ENCODE data around the gene CST11.
"Not testable (repeated sequence)": the region's sequence is repeated elsewhere in the genome, so short reads cannot be mapped to it uniquely, and the experiment has no call there.

The CST11 gene

GRCh38 chr20:23452776-23453175 is at the start of gene CST11:
Gene CST11, minus strand, starts transcription at chr20:23452876. Its CDS starts 65 bp downstream, at chr20:23452811.
- DNase-seq (ENCODE audit: low read depth, low spot score): no peak

GRCh38 chr20:23501926-23502325 is 49.2 kb upstream of the CST11 start:
- no peak for DNase-seq (ENCODE audit: low read depth, low spot score)

GRCh38 chr20:23497536-23497935 is 44.9 kb upstream of the CST11 start:
- DNase-seq (ENCODE audit: low read depth, low spot score): no peak

- no peak for DNase-seq (ENCODE audit: low read depth, low spot score)
Measured at GRCh38 chr20:23493172-23493772, 40.6 kb upstream of the CST11 start.

- no peak for DNase-seq (ENCODE audit: low read depth, low spot score)
Measured at GRCh38 chr20:23492292-23492691, 39.6 kb upstream of the CST11 start.

GRCh38 chr20:23490817-23491216 is 38.1 kb upstream of the CST11 start, which contains the start of gene CST8:
Gene CST8, plus strand, starts transcription at chr20:23491117. Its CDS starts 551 bp downstream, at chr20:23491668.
- no peak for DNase-seq (ENCODE audit: low read depth, low spot score)

GRCh38 chr20:23488996-23489395 is 36.3 kb upstream of the CST11 start:
- no peak for DNase-seq (ENCODE audit: low read depth, low spot score)

- DNase-seq (ENCODE audit: low read depth, low spot score): no peak
Measured at GRCh38 chr20:23488470-23488869, 35.8 kb upstream of the CST11 start.

GRCh38 chr20:23484081-23484480 is 31.4 kb upstream of the CST11 start:
- no peak for DNase-seq (ENCODE audit: low read depth, low spot score)

GRCh38 chr20:23482138-23482537 is 29.5 kb upstream of the CST11 start:
- no peak for DNase-seq (ENCODE audit: low read depth, low spot score)

- no peak for DNase-seq (ENCODE audit: low read depth, low spot score)
Measured at GRCh38 chr20:23479043-23479442, 26.4 kb upstream of the CST11 start.

GRCh38 chr20:23477223-23477622 is 24.5 kb upstream of the CST11 start:
- DNase-seq (ENCODE audit: low read depth, low spot score): no peak

GRCh38 chr20:23476015-23476754 is 23.5 kb upstream of the CST11 start:
- DNase-seq (ENCODE audit: low read depth, low spot score): no peak

- no peak for DNase-seq (ENCODE audit: low read depth, low spot score)
Measured at GRCh38 chr20:23475395-23475794, 22.7 kb upstream of the CST11 start.

- not testable (repeated sequence) for DNase-seq (ENCODE audit: low read depth, low spot score)
Measured at GRCh38 chr20:23473293-23473692, 20.6 kb upstream of the CST11 start.

- not testable (repeated sequence) for DNase-seq (ENCODE audit: low read depth, low spot score)
Measured at GRCh38 chr20:23472306-23472705, 19.6 kb upstream of the CST11 start.

GRCh38 chr20:23466961-23467360 is 14.3 kb upstream of the CST11 start:
- DNase-seq (ENCODE audit: low read depth, low spot score): not testable (repeated sequence)

GRCh38 chr20:23461180-23461579 is 8.5 kb upstream of the CST11 start:
- no peak for DNase-seq (ENCODE audit: low read depth, low spot score)

- no peak for DNase-seq (ENCODE audit: low read depth, low spot score)
Measured at GRCh38 chr20:23459461-23460150, 6.9 kb upstream of the CST11 start.

GRCh38 chr20:23456873-23457272 is 4.2 kb upstream of the CST11 start:
- DNase-seq (ENCODE audit: low read depth, low spot score): no peak

GRCh38 chr20:23456409-23456808 is 3.7 kb upstream of the CST11 start:
- DNase-seq (ENCODE audit: low read depth, low spot score): no peak

- DNase-seq (ENCODE audit: low read depth, low spot score): no peak
Measured at GRCh38 chr20:23455639-23456038, 3.0 kb upstream of the CST11 start.

- DNase-seq (ENCODE audit: low read depth, low spot score): no peak
Measured at GRCh38 chr20:23454816-23455215, 2.1 kb upstream of the CST11 start.

Measured in smooth muscle cell of the brain vasculature (primary cell).